Measurements from ENCODE around the gene COTL1. TPM values are rescaled to one million over a fixed set of nuclear protein-coding genes. Genes with fewer than 3 reads are reported as not detected.

Gene COTL1
- total RNA-seq, 1 donor from 2014 or later = 129 TPM

DNA sequence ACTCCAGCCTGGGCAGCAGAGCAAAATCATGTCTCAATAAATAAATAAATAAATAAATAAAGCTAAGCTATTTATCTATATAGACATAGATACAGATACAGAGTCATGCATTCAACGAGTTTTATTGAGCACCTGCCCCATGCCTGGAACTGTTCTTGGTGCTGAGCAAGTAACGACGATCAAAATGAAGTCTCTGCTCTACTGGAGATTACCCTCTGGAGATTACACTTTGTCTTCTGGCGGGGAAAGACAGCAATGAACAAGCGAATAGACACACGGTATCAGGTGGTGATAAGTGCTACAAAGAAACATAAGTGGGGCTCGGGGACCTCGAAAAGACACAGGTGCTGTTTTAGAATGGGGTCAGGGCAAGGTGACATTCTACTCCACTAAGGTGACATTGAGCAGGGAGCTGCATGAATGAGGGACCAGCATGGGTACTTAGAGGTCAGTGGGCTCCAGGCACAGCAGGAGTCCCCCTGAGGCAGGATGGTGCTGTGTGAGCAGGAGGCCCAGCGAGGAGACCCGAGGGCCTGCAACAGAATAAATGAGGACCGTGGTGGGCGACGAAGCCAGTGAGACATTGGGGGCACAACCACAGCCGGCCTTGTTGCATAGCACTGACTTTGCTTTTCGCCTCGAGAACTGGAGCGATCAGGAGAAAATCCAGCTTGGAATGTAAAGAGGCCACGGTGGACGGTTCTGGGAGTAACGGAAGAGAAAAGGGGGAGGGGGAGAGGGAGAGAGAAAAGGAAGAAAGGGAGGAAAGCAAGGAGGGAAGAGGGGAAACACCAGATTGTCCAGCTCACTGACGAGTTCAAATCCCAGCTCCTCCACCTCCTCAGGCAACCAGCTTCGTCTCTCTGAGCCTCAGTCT lies 71.0 kb downstream of the COTL1 start:
- Histone ChIP-seq H3K9me3 (no peaks in the 10 kb centered on the region), H3K27me3 (no peaks in the 10 kb centered on the region), H3K4me3 (no peak overlapping the region), H3K4me1 (no peaks in the 10 kb centered on the region), H3K36me3 (no peaks in the 10 kb centered on the region), H3K27ac (no peak overlapping the region)
- intact Hi-C loops (cut with DNase I) = no loop called here
- TF ChIP-seq, protein P1, sequence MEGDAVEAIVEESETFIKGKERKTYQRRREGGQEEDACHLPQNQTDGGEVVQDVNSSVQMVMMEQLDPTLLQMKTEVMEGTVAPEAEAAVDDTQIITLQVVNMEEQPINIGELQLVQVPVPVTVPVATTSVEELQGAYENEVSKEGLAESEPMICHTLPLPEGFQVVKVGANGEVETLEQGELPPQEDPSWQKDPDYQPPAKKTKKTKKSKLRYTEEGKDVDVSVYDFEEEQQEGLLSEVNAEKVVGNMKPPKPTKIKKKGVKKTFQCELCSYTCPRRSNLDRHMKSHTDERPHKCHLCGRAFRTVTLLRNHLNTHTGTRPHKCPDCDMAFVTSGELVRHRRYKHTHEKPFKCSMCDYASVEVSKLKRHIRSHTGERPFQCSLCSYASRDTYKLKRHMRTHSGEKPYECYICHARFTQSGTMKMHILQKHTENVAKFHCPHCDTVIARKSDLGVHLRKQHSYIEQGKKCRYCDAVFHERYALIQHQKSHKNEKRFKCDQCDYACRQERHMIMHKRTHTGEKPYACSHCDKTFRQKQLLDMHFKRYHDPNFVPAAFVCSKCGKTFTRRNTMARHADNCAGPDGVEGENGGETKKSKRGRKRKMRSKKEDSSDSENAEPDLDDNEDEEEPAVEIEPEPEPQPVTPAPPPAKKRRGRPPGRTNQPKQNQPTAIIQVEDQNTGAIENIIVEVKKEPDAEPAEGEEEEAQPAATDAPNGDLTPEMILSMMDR (IDR thresholded peaks at IDR 0.05) = no peak
- ATAC-seq (no peak), DNase-seq (no peak)

- H3K9me3 ChIP-seq = no peaks in the 10 kb centered on the region
- H3K27ac ChIP-seq = no peak overlapping the region
- intact Hi-C loops (cut with DNase I) = no loop called here
- no peaks in the 10 kb centered on the region for H3K27me3 ChIP-seq
- no peak overlapping the region for H3K4me3 ChIP-seq
- H3K4me1 ChIP-seq = no peaks in the 10 kb centered on the region
- H3K36me3 ChIP-seq = no peaks in the 10 kb centered on the region
- TF ChIP-seq, protein P1 (IDR thresholded peaks at IDR 0.05) = no peak
- DNase-seq (no peak), ATAC-seq (no peak)
Measured at GRCh38 chr16:84545114-84545737, 72.7 kb downstream of the COTL1 start.

DNA sequence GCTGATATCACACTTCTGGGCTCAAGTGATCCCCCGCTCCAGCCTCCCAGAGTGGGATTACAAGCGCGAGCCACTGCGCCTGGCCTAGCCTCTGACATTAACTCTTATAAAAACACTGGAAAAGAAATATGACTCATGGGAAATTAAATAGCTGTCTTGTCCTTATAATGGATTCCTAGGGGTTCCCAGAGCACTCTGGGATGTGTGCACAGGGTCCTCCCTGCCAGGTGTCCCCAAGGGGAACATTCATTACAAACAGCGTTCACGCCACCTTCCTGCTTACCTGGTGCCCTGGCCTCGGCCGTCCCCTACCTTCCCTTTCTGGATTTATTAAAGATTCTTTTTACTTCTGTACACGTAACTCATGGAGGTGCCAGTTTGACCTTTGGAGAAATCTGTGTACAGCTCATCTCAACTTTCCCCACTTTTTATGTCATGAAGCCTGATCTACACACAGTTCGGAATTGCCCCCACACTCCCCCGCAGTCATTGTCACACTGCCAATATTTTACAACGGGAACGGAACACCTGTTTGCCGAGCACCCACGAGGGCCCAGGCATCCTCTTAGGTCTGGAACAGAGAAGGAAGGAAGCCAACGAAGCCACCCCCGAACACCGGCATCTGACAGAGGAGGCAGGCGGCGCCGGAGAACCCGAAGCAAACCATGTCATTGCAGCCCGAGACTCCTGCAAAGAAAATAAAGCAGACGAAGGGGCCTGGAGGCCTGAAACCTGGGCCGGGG lies 73.7 kb downstream of the COTL1 start:
- Histone ChIP-seq H3K36me3 (no peaks in the 10 kb centered on the region), H3K4me3 (no peak overlapping the region), H3K4me1 (no peaks in the 10 kb centered on the region), H3K9me3 (no peaks in the 10 kb centered on the region), H3K27ac (no peak overlapping the region), H3K27me3 (no peaks in the 10 kb centered on the region)
- intact Hi-C loops (cut with DNase I) = no loop called here
- ATAC-seq (no peak), DNase-seq (no peak)
- TF ChIP-seq, protein P1 (IDR thresholded peaks at IDR 0.05) = no peak

GRCh38 chr16:84543253-84543652 lies 74.6 kb downstream of the COTL1 start:
- Histone ChIP-seq H3K27me3 (no peaks in the 10 kb centered on the region), H3K4me3 (no peak overlapping the region), H3K27ac (no peak overlapping the region), H3K36me3 (no peaks in the 10 kb centered on the region), H3K4me1 (no peaks in the 10 kb centered on the region), H3K9me3 (no peaks in the 10 kb centered on the region)
- ATAC-seq = no peak
- intact Hi-C loops (cut with DNase I) = no loop called here
- no peak for DNase-seq
- TF ChIP-seq, protein P1 (IDR thresholded peaks at IDR 0.05) = no peak

- DNase-seq = no peak
- no peak for ATAC-seq
- H3K27me3 ChIP-seq = no peaks in the 10 kb centered on the region
- intact Hi-C loops (cut with DNase I) = no loop called here
- no peaks in the 10 kb centered on the region for H3K36me3 ChIP-seq
- no peaks in the 10 kb centered on the region for H3K4me1 ChIP-seq
- TF ChIP-seq, protein P1 (IDR thresholded peaks at IDR 0.05) = no peak
- H3K4me3 ChIP-seq = no peak overlapping the region
- no peak overlapping the region for H3K27ac ChIP-seq
- no peaks in the 10 kb centered on the region for H3K9me3 ChIP-seq
Measured at GRCh38 chr16:84541999-84542817, 75.7 kb downstream of the COTL1 start.

Measured in upper lobe of right lung (tissue), 1 donor.